NT2/D1 (cell line): ENCODE data around the gene ERC1.

Experiments
- SUZ12 ChIP-seq: IDR thresholded peaks from 2 replicates; pipeline ENCODE4 v1.6.1; 2011; ENCODE audit not compliant: insufficient read length, insufficient read depth; ENCODE audit errors: extremely low read depth
- YY1 ChIP-seq: IDR thresholded peaks from 2 replicates; pipeline ENCODE4 v1.6.1; 2011; ENCODE audit not compliant: insufficient read length, insufficient read depth
- ZNF274 ChIP-seq: IDR thresholded peaks from 2 replicates; pipeline ENCODE4 v1.6.1; 2011; ENCODE audit warnings: mild to moderate bottlenecking, low read depth, low read length

GRCh38 chr12:1501001-1501400 is 510.0 kb downstream of the ERC1 start:
- TF ChIP-seq SUZ12 (no peak), ZNF274 (no peak), YY1 (no peak)
